Choroid plexus epithelial cell (primary cell): ENCODE measurements around the gene CYB5A.
"Not testable (repeated sequence)": the region's sequence is repeated elsewhere in the genome, so short reads cannot be mapped to it uniquely, and the experiment has no call there.

ENCODE experiments used
- DNase-seq: peaks from one replicate; pipeline ENCODE4 v3.0.0-alpha.2; 2010; ENCODE audit warnings: low read depth
- H3K4me3 ChIP-seq: 2 replicates; pipeline ENCODE4 v1.5.1; 2011; ENCODE audit warnings: low read depth, mild to moderate bottlenecking, control low read depth, low read length, moderate library complexity
- CTCF ChIP-seq: conservative IDR thresholded peaks from 2 replicates; pipeline ENCODE4 v1.5.1; 2011; ENCODE audit warnings: low read depth, mild to moderate bottlenecking, control low read depth, inconsistent platforms, low read length, moderate library complexity

The CYB5A gene

GRCh38 chr18:74288041-74288440, 3.7 kb downstream of the CYB5A start:
- DNase-seq, result no peak
- TF ChIP-seq CTCF, result no peak
- H3K4me3 ChIP-seq, result no peak overlapping the region

- no peak overlapping the region for H3K4me3 ChIP-seq
- TF ChIP-seq CTCF, result no peak
These were observed 4.9 kb downstream of the CYB5A start for GRCh38 chr18:74286856-74287255.

GRCh38 chr18:74286106-74286855, 5.5 kb downstream of the CYB5A start:
- DNase-seq, result peak; percentile 37
- H3K4me3 ChIP-seq, result no peak overlapping the region
- no peak for TF ChIP-seq CTCF

More at GRCh38 chr18:74286856-74287255, 4.9 kb downstream of the CYB5A start:
- no peak for DNase-seq

- not testable (repeated sequence) for H3K4me3 ChIP-seq, DNase-seq
These were observed 6.2 kb downstream of the CYB5A start for GRCh38 chr18:74285583-74285982.

- no peak for DNase-seq
- no peak for TF ChIP-seq CTCF
- H3K4me3 ChIP-seq, result no peak overlapping the region
These were observed 6.8 kb downstream of the CYB5A start for GRCh38 chr18:74284980-74285355.

GRCh38 chr18:74284191-74284979, 7.4 kb downstream of the CYB5A start:
- TF ChIP-seq CTCF, result no peak
- no peak overlapping the region for H3K4me3 ChIP-seq
- DNase-seq, result no peak

GRCh38 chr18:74283646-74284045, 8.1 kb downstream of the CYB5A start:
- TF ChIP-seq CTCF, result no peak
- no peak for DNase-seq
- H3K4me3 ChIP-seq, result no peak overlapping the region
